Measurements from ENCODE around the gene COMMD1. TPM values are rescaled to one million over a fixed set of nuclear protein-coding genes. Genes with fewer than 3 reads are reported as not detected.
A peak's percentile ranks its signal among the peaks of the same experiment; 100 is the strongest.

Gene COMMD1
- total and polyA plus RNA-seq, 10 donors = 23.9 to 40.1 (median 35.0) TPM

DNA sequence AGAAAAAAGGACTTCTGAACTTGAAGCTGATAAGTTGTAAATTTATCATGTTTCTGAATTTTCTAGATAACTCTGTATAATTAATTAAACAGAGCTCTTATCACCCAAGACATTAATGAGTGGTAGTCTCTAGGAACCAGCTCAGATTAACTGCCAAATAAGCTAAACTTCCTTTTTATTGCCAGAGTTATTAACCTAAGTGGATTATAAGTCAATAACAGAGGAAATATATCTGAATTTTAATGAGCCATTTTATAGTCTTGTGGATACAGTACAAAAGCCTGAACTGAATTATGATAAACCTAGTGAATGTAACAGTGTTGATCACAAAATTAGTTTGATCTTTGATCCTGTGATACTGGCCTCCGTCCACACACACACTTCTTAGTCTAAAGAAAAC lies 111.5 kb downstream of the COMMD1 start:
- no peaks in the 10 kb centered on the region for H3K27me3 ChIP-seq (replicated peaks in 1 of 7)
- H3K9me3 ChIP-seq = no peaks in the 10 kb centered on the region
- peak overlapping the region in 1 of 8 donors; percentile 77 for H3K27ac ChIP-seq
- 85 to 95% (median 92%) methylated on average over 1 of the region's 1 CpG for WGBS, 5 donors
- intact Hi-C loops (cut with DNase I; ENCODE audit: low total_unique reads) = no loop called here
- peaks cover 0 to 19% (median 6%) of the 10 kb centered on the region in 6 donors for H3K4me1 ChIP-seq
- H3K4me3 ChIP-seq = no peak overlapping the region
- DNase-seq = no peak
- peaks cover 0 to 7% (median 0%) of the 10 kb centered on the region in 6 donors for H3K36me3 ChIP-seq
- TF ChIP-seq CTCF (IDR thresholded peaks at IDR 0.05 in 8 of 11, conservative IDR thresholded peaks at IDR 0.05 in 3 of 11) (no peak), POLR2AphosphoS5 (IDR thresholded peaks at IDR 0.05) (no peak), POLR2A (IDR thresholded peaks at IDR 0.05) (no peak)

DNA sequence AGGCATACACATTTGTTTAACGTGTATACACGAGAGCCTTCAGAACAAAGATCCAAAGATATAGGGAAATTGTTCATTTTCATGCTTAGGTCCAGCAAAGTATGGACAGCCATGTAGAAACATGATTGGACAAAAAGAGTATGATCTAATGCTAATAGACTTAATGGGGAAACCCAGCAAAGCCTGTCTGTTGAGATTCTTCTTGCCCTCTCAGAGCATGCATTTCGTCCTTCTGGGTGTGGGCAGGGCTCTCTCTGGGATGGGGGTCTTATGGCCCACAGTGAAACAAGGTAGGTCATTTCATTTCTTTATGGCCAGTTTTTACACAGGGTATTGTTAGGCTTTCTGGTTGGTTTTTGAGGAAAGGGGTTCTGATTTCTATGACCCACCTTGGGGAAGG lies 124.4 kb downstream of the COMMD1 start:
- Histone ChIP-seq H3K36me3 (no peaks in the 10 kb centered on the region), H3K27ac (no peak overlapping the region), H3K4me1 (no peaks in the 10 kb centered on the region), H3K4me3 (no peak overlapping the region), H3K9me3 (no peaks in the 10 kb centered on the region), H3K27me3 (replicated peaks in 1 of 7) (no peaks in the 10 kb centered on the region)
- TF ChIP-seq CTCF (IDR thresholded peaks at IDR 0.05 in 8 of 11, conservative IDR thresholded peaks at IDR 0.05 in 3 of 11) = no peak
- no peak for TF ChIP-seq POLR2AphosphoS5 (IDR thresholded peaks at IDR 0.05)
- no peak for TF ChIP-seq POLR2A (IDR thresholded peaks at IDR 0.05)
- DNase-seq = no peak
- intact Hi-C loops (cut with DNase I; ENCODE audit: low total_unique reads) = no loop called here
- WGBS, 5 donors = 89 to 95% (median 93%) methylated on average over 3 of the region's 3 CpGs

DNA sequence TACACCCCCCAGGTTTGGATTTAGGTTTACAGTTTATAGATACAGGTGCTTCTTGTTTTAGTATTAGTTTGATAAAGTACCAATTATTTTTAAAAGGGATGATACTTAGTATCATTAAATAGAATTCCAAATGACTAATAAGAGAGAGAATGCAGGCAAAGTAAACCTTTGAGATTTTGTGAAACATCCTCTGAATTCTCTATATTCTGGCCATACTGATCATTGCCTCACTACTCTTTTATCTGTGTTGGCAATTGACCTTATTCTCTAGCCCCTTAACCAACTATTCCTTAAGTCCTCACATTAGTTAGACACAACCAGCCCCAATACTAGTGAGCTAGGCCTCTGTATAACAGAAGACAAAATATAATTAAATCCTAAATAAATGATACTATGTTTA lies 125.4 kb downstream of the COMMD1 start:
- H3K9me3 ChIP-seq = no peaks in the 10 kb centered on the region
- H3K27ac ChIP-seq = no peak overlapping the region
- H3K4me3 ChIP-seq = no peak overlapping the region
- DNase-seq = no peak
- no peak for TF ChIP-seq POLR2AphosphoS5 (IDR thresholded peaks at IDR 0.05)
- TF ChIP-seq POLR2A (IDR thresholded peaks at IDR 0.05) = no peak
- TF ChIP-seq CTCF (IDR thresholded peaks at IDR 0.05 in 8 of 11, conservative IDR thresholded peaks at IDR 0.05 in 3 of 11) = no peak
- H3K27me3 ChIP-seq (replicated peaks in 1 of 7) = no peaks in the 10 kb centered on the region
- H3K4me1 ChIP-seq = no peaks in the 10 kb centered on the region
- H3K36me3 ChIP-seq = no peaks in the 10 kb centered on the region
- intact Hi-C loops (cut with DNase I; ENCODE audit: low total_unique reads) = no loop called here

DNA sequence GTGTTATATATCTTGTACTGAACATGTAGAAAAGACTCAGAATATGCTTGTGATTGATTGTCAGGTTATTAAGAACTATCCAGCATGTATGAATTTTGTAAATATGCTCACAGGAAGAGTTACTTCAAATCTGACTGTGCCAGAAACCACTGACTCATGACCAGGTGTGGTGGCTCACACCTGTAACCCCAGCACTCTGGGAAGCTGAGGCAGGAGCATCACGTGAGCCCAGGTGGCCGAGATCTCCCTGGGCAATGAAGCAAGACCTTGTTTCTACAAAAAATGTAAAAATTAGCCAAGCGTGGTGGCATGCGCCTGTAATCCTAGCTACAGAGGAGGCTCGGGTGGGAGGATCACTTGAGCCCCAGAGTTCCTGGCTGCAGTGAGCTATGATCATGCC lies 126.6 kb downstream of the COMMD1 start:
- TF ChIP-seq POLR2A (IDR thresholded peaks at IDR 0.05) = no peak
- no peak for TF ChIP-seq POLR2AphosphoS5 (IDR thresholded peaks at IDR 0.05)
- TF ChIP-seq CTCF (IDR thresholded peaks at IDR 0.05 in 8 of 11, conservative IDR thresholded peaks at IDR 0.05 in 3 of 11) = no peak
- Histone ChIP-seq H3K9me3 (no peaks in the 10 kb centered on the region), H3K27me3 (replicated peaks in 1 of 7) (no peaks in the 10 kb centered on the region), H3K4me3 (no peak overlapping the region), H3K36me3 (no peaks in the 10 kb centered on the region), H3K27ac (no peak overlapping the region), H3K4me1 (no peaks in the 10 kb centered on the region)
- DNase-seq = no peak
- WGBS, 5 donors = 77 to 81% (median 78%) methylated on average over 5 of the region's 5 CpGs
- intact Hi-C loops (cut with DNase I; ENCODE audit: low total_unique reads) = no loop called here
